BJ (cell line): ENCODE results near the gene FKBP10. TPM values are rescaled to one million over a fixed set of nuclear protein-coding genes. Genes with fewer than 3 reads are reported as not detected.
A peak's percentile ranks its signal among the peaks of the same experiment; 100 is the strongest.
"Not testable (repeated sequence)": the region's sequence is repeated elsewhere in the genome, so short reads cannot be mapped to it uniquely, and the experiment has no call there.

ENCODE experiments used
- CTCF ChIA-PET: fragments of 350-600 bp; formaldehyde crosslinking; extraction: SDS; loops from one replicate; lab custom pipeline; 2021; ENCODE audit warnings: antibody characterized with exemption, inconsistent platforms; lab: Yijun Ruan, JAX
- POLR2A ChIA-PET: fragments of 300-600 bp; sonication (Branson Sonifier 250); formaldehyde crosslinking; extraction: SDS; loops from one replicate; lab custom pipeline; 2021; ENCODE audit warnings: antibody characterized with exemption; lab: Charles Lee
- DNase-seq: peaks from one replicate; pipeline ENCODE4 v3.0.0-alpha.2; 2011; ENCODE audit warnings: low read depth
- H3K27me3 ChIP-seq: 2 replicates; pipeline ENCODE4 v1.6.0; 2011; ENCODE audit warnings: low read length; ENCODE audit not compliant: control insufficient read depth, insufficient read depth
- H3K36me3 ChIP-seq: 2 replicates; pipeline ENCODE4 v1.5.1; 2011; ENCODE audit warnings: low read length; ENCODE audit not compliant: control insufficient read depth, insufficient read depth
- H3K4me3 ChIP-seq: 2 replicates; pipeline ENCODE4 v1.5.1; 2011; ENCODE audit warnings: low read depth, mild to moderate bottlenecking, control low read depth, low read length
- polyA plus RNA-seq: library from polyadenylated mRNA; depleted of rRNA; stranded (reverse); fragments of >200 nt; gene quantifications from 2 replicates; pipeline ENCODE4 v1.2.3, GENCODE V29; 2011
- TF ChIP-seq, protein P1 (sequence below): IDR thresholded peaks from 2 replicates; pipeline ENCODE4 v1.5.1; 2011; ENCODE audit warnings: low read depth, mild to moderate bottlenecking, control low read depth, inconsistent platforms, low read length, moderate library complexity; ENCODE audit not compliant: insufficient read depth

FKBP10 gene
- polyA plus RNA-seq, 1 experiment: 1,571 TPM

GRCh38 chr17:41823580-41823979 lies 10.8 kb downstream of the FKBP10 start:
- POLR2A ChIA-PET: no interaction called here
- CTCF ChIA-PET: no interaction called here
- H3K27me3 ChIP-seq: no peaks in the 10 kb centered on the region
- no peak overlapping the region for H3K4me3 ChIP-seq
- H3K36me3 ChIP-seq: peaks cover 32% of the 10 kb centered on the region
- TF ChIP-seq, protein P1, sequence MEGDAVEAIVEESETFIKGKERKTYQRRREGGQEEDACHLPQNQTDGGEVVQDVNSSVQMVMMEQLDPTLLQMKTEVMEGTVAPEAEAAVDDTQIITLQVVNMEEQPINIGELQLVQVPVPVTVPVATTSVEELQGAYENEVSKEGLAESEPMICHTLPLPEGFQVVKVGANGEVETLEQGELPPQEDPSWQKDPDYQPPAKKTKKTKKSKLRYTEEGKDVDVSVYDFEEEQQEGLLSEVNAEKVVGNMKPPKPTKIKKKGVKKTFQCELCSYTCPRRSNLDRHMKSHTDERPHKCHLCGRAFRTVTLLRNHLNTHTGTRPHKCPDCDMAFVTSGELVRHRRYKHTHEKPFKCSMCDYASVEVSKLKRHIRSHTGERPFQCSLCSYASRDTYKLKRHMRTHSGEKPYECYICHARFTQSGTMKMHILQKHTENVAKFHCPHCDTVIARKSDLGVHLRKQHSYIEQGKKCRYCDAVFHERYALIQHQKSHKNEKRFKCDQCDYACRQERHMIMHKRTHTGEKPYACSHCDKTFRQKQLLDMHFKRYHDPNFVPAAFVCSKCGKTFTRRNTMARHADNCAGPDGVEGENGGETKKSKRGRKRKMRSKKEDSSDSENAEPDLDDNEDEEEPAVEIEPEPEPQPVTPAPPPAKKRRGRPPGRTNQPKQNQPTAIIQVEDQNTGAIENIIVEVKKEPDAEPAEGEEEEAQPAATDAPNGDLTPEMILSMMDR: no peak
- DNase-seq: no peak

DNA sequence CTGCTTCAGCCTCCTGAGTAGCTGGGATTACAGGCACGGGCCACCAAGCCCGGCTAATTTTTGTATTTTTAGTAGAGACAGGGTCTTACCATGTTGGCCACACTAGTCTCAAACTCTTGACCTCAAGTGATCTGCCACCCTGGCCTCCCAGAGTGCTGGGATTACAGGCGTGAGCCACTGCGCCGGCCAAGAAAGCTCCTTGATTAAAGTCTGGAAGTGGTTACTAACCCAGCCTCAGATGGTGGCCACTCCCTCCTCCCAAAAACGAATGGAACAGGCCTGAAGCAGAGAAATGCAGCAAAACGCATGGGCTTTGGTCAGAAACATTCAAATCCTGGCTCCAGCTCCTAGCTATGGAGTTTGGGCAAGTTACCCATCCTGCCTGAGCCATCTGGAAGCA lies 11.3 kb downstream of the FKBP10 start:
- TF ChIP-seq, protein P1: no peak
- ChIA-PET CTCF (no interaction called here), POLR2A (no interaction called here)
- H3K36me3 ChIP-seq: peaks cover 30% of the 10 kb centered on the region
- DNase-seq: no peak
- H3K27me3 ChIP-seq: no peaks in the 10 kb centered on the region
- no peak overlapping the region for H3K4me3 ChIP-seq

DNA sequence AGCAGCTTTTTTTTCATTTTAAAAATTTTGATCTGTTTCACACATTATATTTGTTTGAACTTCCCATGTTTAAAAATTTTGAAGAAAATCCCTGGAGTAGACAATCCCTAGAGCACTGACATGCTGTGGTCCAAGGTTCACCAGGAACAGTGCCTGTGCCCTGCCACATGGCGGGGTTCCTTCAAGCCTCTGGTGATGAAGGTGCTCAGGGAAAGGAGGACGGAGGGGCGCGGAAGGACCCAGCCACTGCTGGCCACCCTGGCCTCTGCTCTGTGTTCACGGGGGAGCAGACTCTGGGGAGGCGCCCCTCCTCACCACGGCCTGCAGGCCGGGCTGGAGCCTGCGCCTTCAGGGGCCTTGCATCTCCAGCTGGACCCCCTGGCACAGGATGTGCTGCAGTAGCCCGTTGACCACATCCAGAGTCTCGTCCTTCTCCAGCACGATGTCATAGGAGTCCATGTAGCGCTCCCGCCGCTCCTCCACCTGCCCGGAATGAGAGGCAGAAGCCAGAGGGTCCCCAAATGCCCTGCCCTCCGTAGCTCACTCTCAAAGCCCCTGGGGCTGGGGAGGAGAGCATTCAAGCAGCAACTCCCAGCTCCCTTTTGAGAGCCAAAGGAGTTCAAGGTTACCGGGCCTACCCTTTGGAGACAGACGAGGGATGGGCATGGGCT lies 12.5 kb downstream of the FKBP10 start:
- no peaks in the 10 kb centered on the region for H3K27me3 ChIP-seq
- ChIA-PET POLR2A (no interaction called here), CTCF (interaction anchor here (1.0 to 2.3 kb wide), 2 partner anchors 15 to 134 kb away, joined by 3 to 7 read pairs; no protein-coding TSS in a partner anchor)

DNA sequence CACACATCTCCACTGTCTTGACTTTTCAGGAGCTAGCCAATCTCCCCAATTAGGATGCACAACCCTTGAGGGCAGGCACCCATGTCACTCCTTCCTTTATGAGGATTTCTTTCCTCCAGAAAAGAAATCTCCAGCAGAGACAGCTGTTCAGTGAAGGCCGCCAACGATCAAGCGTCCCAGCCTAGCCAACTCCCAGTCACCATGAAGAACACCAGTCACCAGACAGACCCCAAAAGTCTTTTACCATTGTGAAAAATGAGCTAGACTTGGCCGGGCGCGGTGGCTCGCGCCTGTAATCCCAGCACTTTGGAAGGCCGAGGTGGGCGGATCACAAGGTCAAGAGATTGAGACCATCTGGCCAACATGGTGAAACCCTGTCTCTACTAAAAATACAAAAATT lies 17.2 kb downstream of the FKBP10 start:
- H3K4me3 ChIP-seq, POLR2A ChIA-PET, H3K27me3 ChIP-seq, DNase-seq: not testable (repeated sequence)
- CTCF ChIA-PET: interaction anchor here (1.0 to 2.2 kb wide), 2 partner anchors 19 to 93 kb away, joined by 3 to 7 read pairs; partner anchors contain the start of gene P3H4
- H3K36me3 ChIP-seq: peaks cover 16% of the 10 kb centered on the region

More for the DNA sequence above, 12.5 kb downstream of the FKBP10 start:
- no peak for DNase-seq
- Histone ChIP-seq H3K36me3 (peaks cover 25% of the 10 kb centered on the region), H3K4me3 (no peak overlapping the region)
- TF ChIP-seq, protein P1: no peak

DNA sequence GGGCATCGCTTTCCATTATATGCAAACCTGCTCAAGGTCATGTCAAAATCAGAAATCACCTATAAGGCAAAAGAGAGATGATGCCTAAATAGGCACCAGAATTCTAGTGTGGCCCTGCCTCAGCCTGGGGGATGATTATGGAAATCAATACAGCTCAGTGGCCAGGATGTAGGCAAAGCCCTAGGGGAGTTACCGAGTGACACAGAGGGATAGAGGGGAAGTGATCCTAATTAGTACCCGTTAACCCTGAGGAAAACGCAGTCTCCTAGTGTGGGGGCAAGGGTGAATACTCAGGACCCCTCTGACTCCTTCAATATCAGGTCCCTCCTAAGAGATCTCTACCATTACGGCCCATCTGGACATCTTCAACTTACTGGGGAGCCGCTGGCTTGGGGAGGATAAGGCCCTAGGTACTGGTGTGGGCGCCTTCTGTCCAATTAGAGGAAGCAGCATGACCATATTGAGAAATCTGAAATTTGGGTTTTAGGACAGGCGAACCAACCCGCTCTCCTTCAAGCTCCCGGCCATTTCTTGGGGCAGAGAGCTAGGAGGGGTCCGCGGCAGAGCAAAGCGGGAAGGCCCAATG lies 22.5 kb downstream of the FKBP10 start:
- DNase-seq: no peak
- CTCF ChIA-PET: interaction anchor here (1.3 to 2.4 kb wide), 4 partner anchors 9 to 49 kb away, joined by 3 to 7 read pairs (median 4); partner anchors contain the start of gene JUP

More for the DNA sequence above, 22.5 kb downstream of the FKBP10 start:
- H3K27me3 ChIP-seq: no peaks in the 10 kb centered on the region
- TF ChIP-seq, protein P1: no peak
- POLR2A ChIA-PET: no interaction called here
- H3K36me3 ChIP-seq: peaks cover 8% of the 10 kb centered on the region
- H3K4me3 ChIP-seq: peak overlapping the region; percentile 91
